Stimulated activated memory B cell treated with anti-CD40 and anti-IgM and Interleukin-4, amounts not matched to agents 10 μg/mL and 1 μg/mL and 100 μg/mL, for 72 hours (primary cell): Measurements from ENCODE around the gene VPS52.

ENCODE experiments used
- ATAC-seq: fragments of 150-1000 bp; cut with Tn5 transposase; 2 replicates; pipeline ENCODE4 v1.10.0; 2021
- H3K27ac Mint-ChIP-seq: one replicate; pipeline ENCODE4 v1.8.0; 2022; ENCODE audit warnings: mild to moderate bottlenecking, mixed read lengths
- H3K27me3 Mint-ChIP-seq: one replicate; pipeline ENCODE4 v1.8.0; 2022; ENCODE audit warnings: mixed read lengths
- H3K36me3 Mint-ChIP-seq: one replicate; pipeline ENCODE4 v1.8.0; 2022; ENCODE audit warnings: mixed read lengths
- H3K4me1 Mint-ChIP-seq: one replicate; pipeline ENCODE4 v1.8.0; 2022; ENCODE audit warnings: mixed read lengths
- H3K4me3 Mint-ChIP-seq: one replicate; pipeline ENCODE4 v1.8.0; 2022; ENCODE audit warnings: mild to moderate bottlenecking, moderate library complexity, mixed read lengths
- H3K9me3 Mint-ChIP-seq: one replicate; pipeline ENCODE4 v1.8.0; 2022; ENCODE audit warnings: mixed read lengths

The VPS52 gene

GRCh38 chr6:33204415-33205190 lies 67.1 kb downstream of the VPS52 start, which contains the start of gene HSD17B8:
HSD17B8 (plus strand) TSS chr6:33204655; CDS start chr6:33204669, 14 bp downstream.
- Mint-ChIP-seq H3K9me3 (no peaks in the 10 kb centered on the region), H3K27me3 (no peaks in the 10 kb centered on the region), H3K4me1 (peaks cover 77% of the 10 kb centered on the region), H3K36me3 (peaks cover 27% of the 10 kb centered on the region), H3K4me3 (peak within 1 kb of the TSS; percentile 95), H3K27ac (peak within 1 kb of the TSS; percentile 88)
- peak; percentile 82 for ATAC-seq

DNA sequence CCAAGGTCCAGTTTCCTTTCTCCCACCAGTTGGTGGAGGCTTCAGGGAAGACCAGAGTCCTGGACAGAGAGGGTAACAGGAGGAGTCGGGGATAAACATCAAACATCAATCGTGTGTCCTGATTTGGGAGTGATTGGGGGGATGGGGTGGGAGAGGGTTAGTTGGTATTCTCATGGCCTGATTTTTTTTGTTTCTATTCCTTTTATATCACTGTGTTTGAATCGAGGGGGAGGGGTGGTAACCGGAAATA lies 67.6 kb downstream of the VPS52 start:
- peak overlapping the region; percentile 95 for H3K4me3 Mint-ChIP-seq
- no peaks in the 10 kb centered on the region for H3K27me3 Mint-ChIP-seq
- peaks cover 25% of the 10 kb centered on the region for H3K36me3 Mint-ChIP-seq
- no peaks in the 10 kb centered on the region for H3K9me3 Mint-ChIP-seq
- H3K4me1 Mint-ChIP-seq: peaks cover 77% of the 10 kb centered on the region
- peak overlapping the region; percentile 88 for H3K27ac Mint-ChIP-seq
- no peak for ATAC-seq

- Mint-ChIP-seq H3K36me3 (peaks cover 25% of the 10 kb centered on the region), H3K4me3 (peak overlapping the region; percentile 95), H3K27ac (no peak overlapping the region), H3K9me3 (no peaks in the 10 kb centered on the region), H3K27me3 (no peaks in the 10 kb centered on the region), H3K4me1 (peaks cover 77% of the 10 kb centered on the region)
- ATAC-seq: no peak
Observed at GRCh38 chr6:33203443-33204164, 68.1 kb downstream of the VPS52 start.

DNA sequence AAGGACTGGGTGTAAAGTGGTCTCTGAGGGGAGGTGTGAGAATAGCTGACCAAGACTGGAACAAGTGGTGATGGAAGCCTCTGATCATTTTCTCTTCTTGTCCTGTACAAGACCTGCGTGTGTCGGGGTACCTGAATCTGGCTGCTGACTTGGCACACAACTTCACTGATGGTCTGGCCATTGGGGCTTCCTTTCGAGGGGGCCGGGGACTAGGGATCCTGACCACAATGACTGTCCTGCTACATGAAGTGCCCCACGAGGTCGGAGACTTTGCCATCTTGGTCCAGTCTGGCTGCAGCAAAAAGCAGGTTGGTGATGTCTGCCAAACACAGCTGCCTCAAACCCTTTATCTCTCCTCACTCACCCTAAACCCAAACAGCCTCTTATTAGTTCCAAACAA lies 68.9 kb downstream of the VPS52 start:
- Mint-ChIP-seq H3K27ac (peak overlapping the region; percentile 95), H3K36me3 (peaks cover 30% of the 10 kb centered on the region), H3K9me3 (no peaks in the 10 kb centered on the region), H3K4me1 (peaks cover 82% of the 10 kb centered on the region), H3K27me3 (no peaks in the 10 kb centered on the region), H3K4me3 (no peak overlapping the region)
- ATAC-seq: no peak

DNA sequence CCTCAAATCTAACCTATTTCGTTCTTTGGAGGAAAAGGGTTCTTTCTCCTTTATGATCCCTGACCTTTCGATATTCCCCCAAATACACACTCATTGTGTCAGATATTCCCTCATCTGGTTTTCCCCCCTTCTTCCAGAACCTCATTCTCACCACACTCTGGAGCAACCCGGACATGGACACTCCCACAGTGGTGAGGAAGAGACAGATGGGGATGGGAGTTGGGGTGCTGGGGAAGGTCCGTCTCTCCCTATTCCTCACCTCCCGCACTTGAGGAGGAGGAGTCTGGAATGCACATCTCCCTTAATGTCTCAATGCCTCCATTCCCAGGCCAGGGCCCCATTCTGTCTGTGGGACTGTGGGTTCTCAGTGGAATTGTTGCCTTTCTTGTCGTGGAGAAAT lies 69.7 kb downstream of the VPS52 start:
- peak overlapping the region; percentile 92 for H3K4me3 Mint-ChIP-seq
- H3K27me3 Mint-ChIP-seq: no peaks in the 10 kb centered on the region
- H3K9me3 Mint-ChIP-seq: no peaks in the 10 kb centered on the region
- no peak for ATAC-seq
- H3K27ac Mint-ChIP-seq: peak overlapping the region; percentile 95
- H3K4me1 Mint-ChIP-seq: peaks cover 85% of the 10 kb centered on the region
- H3K36me3 Mint-ChIP-seq: peaks cover 30% of the 10 kb centered on the region

DNA sequence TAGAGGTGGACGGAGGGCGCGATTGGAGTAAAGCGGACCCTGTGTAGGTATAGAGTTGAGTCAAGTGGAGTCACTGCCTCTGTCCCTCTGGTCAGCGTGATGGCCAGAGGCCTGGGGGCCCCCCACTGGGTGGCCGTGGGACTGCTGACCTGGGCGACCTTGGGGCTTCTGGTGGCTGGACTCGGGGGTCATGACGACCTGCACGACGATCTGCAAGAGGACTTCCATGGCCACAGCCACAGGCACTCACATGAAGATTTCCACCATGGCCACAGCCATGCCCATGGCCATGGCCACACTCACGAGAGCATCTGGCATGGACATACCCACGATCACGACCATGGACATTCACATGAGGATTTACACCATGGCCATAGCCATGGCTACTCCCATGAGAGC lies 70.5 kb downstream of the VPS52 start:
- peak overlapping the region; percentile 95 for H3K27ac Mint-ChIP-seq
- no peaks in the 10 kb centered on the region for H3K27me3 Mint-ChIP-seq
- peak overlapping the region; percentile 92 for H3K4me3 Mint-ChIP-seq
- no peak for ATAC-seq
- peaks cover 38% of the 10 kb centered on the region for H3K36me3 Mint-ChIP-seq
- peaks cover 87% of the 10 kb centered on the region for H3K4me1 Mint-ChIP-seq
- no peaks in the 10 kb centered on the region for H3K9me3 Mint-ChIP-seq
